SK-MEL-5 (cell line): Measurements from ENCODE around the gene SPHK2. TPM values are rescaled to one million over a fixed set of nuclear protein-coding genes. Genes with fewer than 3 reads are reported as not detected.

ENCODE experiments used
- DNase-seq: peaks from one replicate; pipeline ENCODE4 v3.0.0-alpha.2; 2016; ENCODE audit warnings: low read depth, low spot score
- in situ Hi-C: cut with HindIII; loops from 2 replicates; pipeline ENCODE4 v1.10.0; 2016; ENCODE audit warnings: low sequenced_read_pairs, high pct_unique_total_duplicates, low pct_unique_long_range_greater_than_20kb
- total RNA-seq: library from RNA; depleted of rRNA; stranded (reverse); fragments of >200 nt; shearing (Covaris generic); gene quantifications from 2 replicates; pipeline ENCODE4 v1.2.3, GENCODE V29; 2014

Gene SPHK2
- total RNA-seq, 1 experiment from 2014 or later, result 4.8 TPM

- peak; percentile 72 for DNase-seq
Observed at GRCh38 chr19:48632692-48633147, 13.4 kb downstream of the SPHK2 start.

GRCh38 chr19:48633148-48634035 lies 14.1 kb downstream of the SPHK2 start:
- no peak for DNase-seq
- in situ Hi-C loops, result no loop called here

More at GRCh38 chr19:48632692-48633147, 13.4 kb downstream of the SPHK2 start:
- in situ Hi-C loops, result no loop called here

- in situ Hi-C loops, result no loop called here
- no peak for DNase-seq
Observed at GRCh38 chr19:48634036-48634342, 14.7 kb downstream of the SPHK2 start.

GRCh38 chr19:48634424-48635262 lies 15.3 kb downstream of the SPHK2 start:
- in situ Hi-C loops, result no loop called here
- DNase-seq, result peak; percentile 96

- in situ Hi-C loops, result no loop called here
- DNase-seq, result peak; percentile 55
Observed at GRCh38 chr19:48635263-48635965, 16.1 kb downstream of the SPHK2 start.

- in situ Hi-C loops, result no loop called here
- DNase-seq, result no peak
Observed at GRCh38 chr19:48635966-48636858, 16.9 kb downstream of the SPHK2 start.

- in situ Hi-C loops, result no loop called here
- no peak for DNase-seq
Observed at GRCh38 chr19:48636859-48637448, 17.6 kb downstream of the SPHK2 start, which contains the start of gene DBP. TSS of gene DBP (minus strand) at chr19:48637379. CDS start at chr19:48636994, 385 bp downstream.

GRCh38 chr19:48637449-48637947 lies 18.2 kb downstream of the SPHK2 start:
- DNase-seq, result peak; percentile 99
- in situ Hi-C loops, result no loop called here

GRCh38 chr19:48637948-48638830 lies 18.9 kb downstream of the SPHK2 start:
- DNase-seq, result peak; percentile 94
- in situ Hi-C loops, result no loop called here

- in situ Hi-C loops, result no loop called here
- DNase-seq, result no peak
Observed at GRCh38 chr19:48638831-48639381, 19.6 kb downstream of the SPHK2 start.

GRCh38 chr19:48639483-48640375 lies 20.4 kb downstream of the SPHK2 start:
- no peak for DNase-seq
- in situ Hi-C loops, result no loop called here

GRCh38 chr19:48641850-48642249 lies 22.5 kb downstream of the SPHK2 start:
- in situ Hi-C loops, result no loop called here
- no peak for DNase-seq

- in situ Hi-C loops, result no loop called here
- no peak for DNase-seq
Observed at GRCh38 chr19:48642862-48643261, 23.6 kb downstream of the SPHK2 start.

- in situ Hi-C loops, result no loop called here
- DNase-seq, result no peak
Observed at GRCh38 chr19:48644355-48644754, 25.0 kb downstream of the SPHK2 start.
